ENCODE data around the gene TCERG1L.
"Not testable (repeated sequence)": the region's sequence is repeated elsewhere in the genome, so short reads cannot be mapped to it uniquely, and the experiment has no call there.

Gene TCERG1L

DNA sequence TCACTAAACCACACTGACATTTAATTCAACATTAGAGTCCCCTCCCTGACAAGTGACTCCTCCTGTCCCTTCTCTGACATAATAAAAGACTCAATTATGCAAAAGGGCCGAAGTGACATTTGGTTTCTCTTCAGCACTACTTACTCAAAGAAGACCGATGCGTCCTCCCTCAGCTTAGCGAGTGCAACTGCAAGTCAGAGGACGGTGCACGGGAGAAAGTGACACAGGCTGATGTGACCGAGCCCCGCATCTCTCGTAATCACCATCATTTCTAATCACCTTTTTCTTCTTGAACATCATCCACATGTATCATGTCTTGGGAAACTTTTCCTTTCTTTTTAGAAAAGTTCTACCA lies 155.7 kb downstream of the TCERG1L start:
- H3K4me3 ChIP-seq (ENCODE audit: low read depth, low read length) = no peak overlapping the region
- ChIA-PET CTCF (no interaction called here), POLR2A (no interaction called here)
- TF ChIP-seq, protein P1, sequence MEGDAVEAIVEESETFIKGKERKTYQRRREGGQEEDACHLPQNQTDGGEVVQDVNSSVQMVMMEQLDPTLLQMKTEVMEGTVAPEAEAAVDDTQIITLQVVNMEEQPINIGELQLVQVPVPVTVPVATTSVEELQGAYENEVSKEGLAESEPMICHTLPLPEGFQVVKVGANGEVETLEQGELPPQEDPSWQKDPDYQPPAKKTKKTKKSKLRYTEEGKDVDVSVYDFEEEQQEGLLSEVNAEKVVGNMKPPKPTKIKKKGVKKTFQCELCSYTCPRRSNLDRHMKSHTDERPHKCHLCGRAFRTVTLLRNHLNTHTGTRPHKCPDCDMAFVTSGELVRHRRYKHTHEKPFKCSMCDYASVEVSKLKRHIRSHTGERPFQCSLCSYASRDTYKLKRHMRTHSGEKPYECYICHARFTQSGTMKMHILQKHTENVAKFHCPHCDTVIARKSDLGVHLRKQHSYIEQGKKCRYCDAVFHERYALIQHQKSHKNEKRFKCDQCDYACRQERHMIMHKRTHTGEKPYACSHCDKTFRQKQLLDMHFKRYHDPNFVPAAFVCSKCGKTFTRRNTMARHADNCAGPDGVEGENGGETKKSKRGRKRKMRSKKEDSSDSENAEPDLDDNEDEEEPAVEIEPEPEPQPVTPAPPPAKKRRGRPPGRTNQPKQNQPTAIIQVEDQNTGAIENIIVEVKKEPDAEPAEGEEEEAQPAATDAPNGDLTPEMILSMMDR (IDR thresholded peaks at IDR 0.05; ENCODE audit: insufficient read depth, low read length, missing control alignments) = no peak
- DNase-seq (ENCODE audit: low read depth, low spot score) = no peak

DNA sequence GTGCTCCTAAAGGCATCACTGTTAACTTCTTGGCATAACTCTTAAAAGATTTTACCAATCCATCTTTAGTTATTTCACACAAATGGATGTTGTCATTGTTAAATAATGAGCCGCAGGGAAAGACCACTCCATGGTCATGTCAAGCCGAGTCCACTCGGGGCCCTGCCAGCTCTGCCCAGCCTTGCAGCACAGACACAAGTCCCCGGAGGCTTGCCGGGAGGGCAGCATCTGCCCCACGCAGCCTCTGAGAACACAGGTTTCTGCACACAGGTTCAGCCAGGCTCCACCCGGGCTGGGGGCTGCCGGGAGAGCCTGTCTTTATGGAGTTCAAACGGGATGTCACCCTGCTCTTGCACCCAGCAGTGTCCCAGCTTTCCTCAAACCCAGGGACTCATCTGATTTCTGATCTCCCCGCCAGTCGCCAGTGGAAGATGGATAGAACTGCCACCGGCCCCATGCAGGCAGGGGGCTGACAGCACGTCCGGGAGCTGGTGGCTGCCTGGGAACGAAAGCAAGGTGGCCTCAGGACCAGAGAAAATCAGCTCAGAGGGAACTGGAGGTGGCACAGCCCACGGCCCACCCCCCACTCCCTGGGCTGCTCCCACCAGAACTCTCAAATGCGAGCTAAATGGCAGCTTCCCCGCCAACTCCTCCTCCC lies 156.2 kb downstream of the TCERG1L start:
- TF ChIP-seq, protein P1 (IDR thresholded peaks at IDR 0.05; ENCODE audit: insufficient read depth, low read length, missing control alignments) = no peak
- DNase-seq (ENCODE audit: low read depth, low spot score) = no peak
- POLR2A ChIA-PET = no interaction called here
- CTCF ChIA-PET = no interaction called here
- no peak overlapping the region for H3K4me3 ChIP-seq (ENCODE audit: low read depth, low read length)

DNA sequence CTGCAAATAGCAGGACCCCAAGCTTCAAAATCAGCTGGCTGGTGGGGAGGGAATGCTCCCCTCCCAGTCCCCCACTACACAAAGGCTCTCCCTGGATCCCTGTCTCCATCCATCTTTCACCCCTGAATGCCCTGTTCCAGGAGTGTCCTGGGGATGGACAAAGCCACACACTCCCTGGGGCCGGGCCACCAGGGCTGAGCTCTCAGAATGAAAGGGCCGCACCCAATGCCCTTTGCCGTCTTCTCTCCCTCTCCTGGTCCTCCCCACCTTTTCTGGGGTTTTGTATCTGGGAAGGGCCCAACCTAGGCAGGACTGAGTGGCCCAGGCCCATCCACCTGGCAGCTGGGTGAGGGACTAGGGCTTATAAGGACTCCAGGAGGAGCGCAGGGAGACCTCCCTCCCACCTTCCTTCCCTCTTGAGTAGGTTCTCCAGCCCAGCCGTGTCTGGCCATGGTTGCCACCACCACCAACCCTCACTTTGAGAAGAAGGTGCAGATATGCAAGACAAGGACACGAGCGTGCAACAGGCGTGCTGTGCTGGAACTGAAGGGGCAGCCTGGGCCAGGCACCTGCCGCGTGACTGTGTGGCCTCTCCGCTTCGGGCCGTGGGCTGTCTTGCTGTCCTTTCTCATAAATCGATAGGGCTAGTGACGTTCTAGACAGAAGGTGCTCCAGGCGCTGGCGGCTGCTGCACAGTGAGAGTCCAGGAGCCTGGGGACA lies 157.1 kb downstream of the TCERG1L start:
- CTCF ChIA-PET = no interaction called here
- no peak overlapping the region for H3K4me3 ChIP-seq (ENCODE audit: low read depth, low read length)
- TF ChIP-seq, protein P1 (IDR thresholded peaks at IDR 0.05; ENCODE audit: insufficient read depth, low read length, missing control alignments) = no peak
- POLR2A ChIA-PET = no interaction called here
- DNase-seq (ENCODE audit: low read depth, low spot score) = no peak

DNA sequence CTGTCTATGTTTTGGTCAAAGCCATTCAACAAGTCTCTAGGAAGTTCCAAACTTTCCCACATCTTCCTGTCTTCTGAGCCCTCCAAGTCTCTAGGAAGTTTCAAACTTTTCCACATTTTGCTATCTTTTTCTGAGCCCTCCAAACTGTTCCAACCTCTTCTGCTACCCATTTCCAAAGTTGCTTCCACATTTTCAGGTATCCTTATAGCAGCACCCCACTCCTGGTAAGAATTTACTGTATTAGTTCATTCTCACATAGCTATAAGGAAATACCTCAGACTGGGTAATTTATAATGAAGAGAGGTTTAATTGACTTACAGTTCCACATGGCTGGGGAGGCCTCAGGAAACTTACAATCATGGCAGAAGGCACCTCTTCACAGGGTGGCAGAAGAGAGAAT lies 159.1 kb downstream of the TCERG1L start:
- POLR2A ChIA-PET; DNase-seq (ENCODE audit: low read depth, low spot score); CTCF ChIA-PET; H3K4me3 ChIP-seq (ENCODE audit: low read depth, low read length): not testable (repeated sequence)

DNA sequence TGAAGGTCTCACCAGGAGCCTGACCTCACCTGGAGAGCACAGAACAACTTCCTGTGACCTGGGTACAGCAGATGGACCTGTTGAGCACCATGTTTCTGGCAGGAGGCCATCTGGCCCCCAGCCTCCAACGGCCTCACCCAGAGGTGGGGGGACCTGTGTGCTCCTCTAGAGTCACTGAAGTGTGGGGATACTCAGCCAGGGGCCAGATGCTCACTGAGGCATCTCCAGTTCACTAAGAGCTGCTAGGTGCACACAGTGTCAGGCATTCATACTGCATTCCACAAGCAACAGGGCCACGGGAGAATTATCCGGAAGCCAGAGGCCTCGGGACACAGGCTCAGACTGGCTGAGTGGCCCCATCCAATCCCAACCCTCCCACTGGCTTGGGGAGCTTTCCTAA lies 161.4 kb downstream of the TCERG1L start:
- DNase-seq (ENCODE audit: low read depth, low spot score) = no peak
- TF ChIP-seq, protein P1 (IDR thresholded peaks at IDR 0.05; ENCODE audit: insufficient read depth, low read length, missing control alignments) = no peak
- CTCF ChIA-PET = no interaction called here
- H3K4me3 ChIP-seq (ENCODE audit: low read depth, low read length) = no peak overlapping the region
- POLR2A ChIA-PET = no interaction called here

GRCh38 chr10:131149586-131149985 lies 161.9 kb downstream of the TCERG1L start:
- no peak for DNase-seq (ENCODE audit: low read depth, low spot score)
- TF ChIP-seq, protein P1 (IDR thresholded peaks at IDR 0.05; ENCODE audit: insufficient read depth, low read length, missing control alignments) = no peak
- no peak overlapping the region for H3K4me3 ChIP-seq (ENCODE audit: low read depth, low read length)
- CTCF ChIA-PET = no interaction called here
- POLR2A ChIA-PET = no interaction called here

GRCh38 chr10:131149111-131149510 lies 162.4 kb downstream of the TCERG1L start:
- no peak overlapping the region for H3K4me3 ChIP-seq (ENCODE audit: low read depth, low read length)
- DNase-seq (ENCODE audit: low read depth, low spot score) = no peak
- TF ChIP-seq, protein P1 (IDR thresholded peaks at IDR 0.05; ENCODE audit: insufficient read depth, low read length, missing control alignments) = no peak
- ChIA-PET POLR2A (no interaction called here), CTCF (no interaction called here)

Data from AG04449 (cell line).